Ishikawa (cell line): Measurements from ENCODE around the gene MPL.
A peak's percentile ranks its signal among the peaks of the same experiment; 100 is the strongest.

Source experiments
- CEBPB ChIP-seq: IDR thresholded peaks from 2 replicates; pipeline ENCODE4 v1.6.1; 2012
- CREB1 ChIP-seq: IDR thresholded peaks from 2 replicates; pipeline ENCODE4 v1.6.1; 2012; ENCODE audit warnings: low read depth
- EGR1 ChIP-seq: IDR thresholded peaks from 2 replicates; pipeline ENCODE4 v1.6.1; 2012
- EP300 ChIP-seq: IDR thresholded peaks from 2 replicates; pipeline ENCODE4 v1.6.1; 2012; ENCODE audit warnings: borderline replicate concordance
- FOXM1 ChIP-seq: IDR thresholded peaks from 2 replicates; pipeline ENCODE4 v1.6.1; 2012; ENCODE audit warnings: low read depth, borderline replicate concordance
- MAX ChIP-seq: IDR thresholded peaks from 2 replicates; pipeline ENCODE4 v1.6.1; 2012
- NFIC ChIP-seq: IDR thresholded peaks from 2 replicates; pipeline ENCODE4 v1.6.1; 2012
- RAD21 ChIP-seq: IDR thresholded peaks from 2 replicates; pipeline ENCODE4 v1.6.1; 2012; ENCODE audit warnings: low read depth
- TAF1 ChIP-seq: IDR thresholded peaks from 2 replicates; pipeline ENCODE4 v1.6.1; 2012; ENCODE audit warnings: low read depth, mild to moderate bottlenecking
- TCF12 ChIP-seq: IDR thresholded peaks from 2 replicates; pipeline ENCODE4 v1.6.1; 2012; ENCODE audit warnings: low read depth
- TEAD4 ChIP-seq: IDR thresholded peaks from 2 replicates; pipeline ENCODE4 v1.6.1; 2012
- YY1 ChIP-seq: IDR thresholded peaks from 2 replicates; pipeline ENCODE4 v1.6.1; 2012; ENCODE audit warnings: low read depth
- ZBTB7A ChIP-seq: IDR thresholded peaks from 2 replicates; pipeline ENCODE4 v1.6.1; 2012; ENCODE audit warnings: low read depth
- TF ChIP-seq, protein P1 (sequence below): IDR thresholded peaks from 2 replicates; pipeline ENCODE4 v1.6.1; 2012; ENCODE audit warnings: low read depth, mild to moderate bottlenecking
- TF ChIP-seq, protein P2 (sequence below): IDR thresholded peaks from 2 replicates; pipeline ENCODE4 v1.6.1; 2012

Gene MPL

DNA sequence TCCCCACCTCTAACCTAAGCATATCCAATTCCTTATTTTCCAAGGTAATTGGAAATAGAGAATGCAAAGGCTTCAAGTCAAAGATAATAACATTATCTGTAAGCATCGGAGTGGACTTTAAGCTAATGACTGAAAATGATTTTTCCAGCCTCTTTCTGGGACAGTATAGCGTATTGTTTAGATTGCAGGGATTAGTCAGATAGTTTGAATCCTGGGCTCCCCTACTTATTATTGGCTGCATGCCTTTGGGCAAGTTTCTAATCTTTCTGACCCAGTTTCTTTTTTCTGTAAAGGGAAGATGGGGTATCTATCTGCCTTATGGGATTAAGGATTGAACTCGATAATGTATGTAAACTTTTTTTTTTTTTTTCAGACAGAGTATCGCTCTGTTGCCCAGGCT lies 19.6 kb downstream of the MPL start:
- no peak for TF ChIP-seq CEBPB
- TF ChIP-seq TEAD4, result no peak
- no peak for TF ChIP-seq NFIC
- no peak for TF ChIP-seq ZBTB7A
- TF ChIP-seq RAD21, result no peak
- TF ChIP-seq, protein P1, sequence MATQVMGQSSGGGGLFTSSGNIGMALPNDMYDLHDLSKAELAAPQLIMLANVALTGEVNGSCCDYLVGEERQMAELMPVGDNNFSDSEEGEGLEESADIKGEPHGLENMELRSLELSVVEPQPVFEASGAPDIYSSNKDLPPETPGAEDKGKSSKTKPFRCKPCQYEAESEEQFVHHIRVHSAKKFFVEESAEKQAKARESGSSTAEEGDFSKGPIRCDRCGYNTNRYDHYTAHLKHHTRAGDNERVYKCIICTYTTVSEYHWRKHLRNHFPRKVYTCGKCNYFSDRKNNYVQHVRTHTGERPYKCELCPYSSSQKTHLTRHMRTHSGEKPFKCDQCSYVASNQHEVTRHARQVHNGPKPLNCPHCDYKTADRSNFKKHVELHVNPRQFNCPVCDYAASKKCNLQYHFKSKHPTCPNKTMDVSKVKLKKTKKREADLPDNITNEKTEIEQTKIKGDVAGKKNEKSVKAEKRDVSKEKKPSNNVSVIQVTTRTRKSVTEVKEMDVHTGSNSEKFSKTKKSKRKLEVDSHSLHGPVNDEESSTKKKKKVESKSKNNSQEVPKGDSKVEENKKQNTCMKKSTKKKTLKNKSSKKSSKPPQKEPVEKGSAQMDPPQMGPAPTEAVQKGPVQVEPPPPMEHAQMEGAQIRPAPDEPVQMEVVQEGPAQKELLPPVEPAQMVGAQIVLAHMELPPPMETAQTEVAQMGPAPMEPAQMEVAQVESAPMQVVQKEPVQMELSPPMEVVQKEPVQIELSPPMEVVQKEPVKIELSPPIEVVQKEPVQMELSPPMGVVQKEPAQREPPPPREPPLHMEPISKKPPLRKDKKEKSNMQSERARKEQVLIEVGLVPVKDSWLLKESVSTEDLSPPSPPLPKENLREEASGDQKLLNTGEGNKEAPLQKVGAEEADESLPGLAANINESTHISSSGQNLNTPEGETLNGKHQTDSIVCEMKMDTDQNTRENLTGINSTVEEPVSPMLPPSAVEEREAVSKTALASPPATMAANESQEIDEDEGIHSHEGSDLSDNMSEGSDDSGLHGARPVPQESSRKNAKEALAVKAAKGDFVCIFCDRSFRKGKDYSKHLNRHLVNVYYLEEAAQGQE, result no peak
- TF ChIP-seq TCF12, result no peak
- TF ChIP-seq TAF1, result no peak
- no peak for TF ChIP-seq EP300
- TF ChIP-seq MAX, result no peak
- no peak for TF ChIP-seq EGR1
- TF ChIP-seq YY1, result no peak

DNA sequence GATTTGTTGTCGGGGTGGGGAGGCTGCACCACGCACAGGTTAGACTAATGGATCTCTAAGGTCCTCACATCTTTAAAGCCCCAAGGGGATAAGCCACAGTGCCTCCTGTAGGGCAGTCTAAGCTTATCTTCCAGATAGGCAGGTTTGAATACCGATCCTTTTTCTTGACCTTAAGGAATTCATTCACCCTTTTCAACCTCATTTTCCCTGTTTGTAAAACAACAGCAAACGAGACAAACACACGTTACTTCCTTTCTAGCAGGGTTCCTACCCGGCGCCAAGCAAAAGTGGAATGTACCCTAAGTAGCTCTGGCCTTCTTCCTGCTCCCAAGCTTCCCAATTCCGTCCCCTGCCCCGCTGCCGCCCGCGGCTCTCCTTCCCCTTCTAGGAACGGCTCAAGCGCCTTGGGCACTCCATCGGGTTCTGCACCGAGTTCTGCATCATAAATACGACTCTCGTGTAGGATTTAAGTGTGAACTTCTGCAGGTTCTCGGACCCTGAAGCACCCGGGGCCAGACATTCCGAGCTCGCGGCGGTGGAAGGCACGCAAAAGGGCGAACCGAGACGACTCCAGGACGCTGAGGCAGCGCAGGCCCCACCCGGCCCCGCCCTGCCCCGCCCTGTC lies 20.6 kb downstream of the MPL start:
- TF ChIP-seq, protein P2, sequence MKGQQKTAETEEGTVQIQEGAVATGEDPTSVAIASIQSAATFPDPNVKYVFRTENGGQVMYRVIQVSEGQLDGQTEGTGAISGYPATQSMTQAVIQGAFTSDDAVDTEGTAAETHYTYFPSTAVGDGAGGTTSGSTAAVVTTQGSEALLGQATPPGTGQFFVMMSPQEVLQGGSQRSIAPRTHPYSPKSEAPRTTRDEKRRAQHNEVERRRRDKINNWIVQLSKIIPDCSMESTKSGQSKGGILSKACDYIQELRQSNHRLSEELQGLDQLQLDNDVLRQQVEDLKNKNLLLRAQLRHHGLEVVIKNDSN, result no peak
- TF ChIP-seq, protein P1, result no peak
- TF ChIP-seq MAX (no peak), TCF12 (no peak), TAF1 (peak; percentile 50), EGR1 (no peak), YY1 (no peak; the same call in 1 of the 2 replicates), CEBPB (no peak), RAD21 (no peak; the same call in 1 of the 2 replicates), FOXM1 (no peak), EP300 (no peak), TEAD4 (peak; percentile 50; the same call in 1 of the 2 replicates), ZBTB7A (no peak), CREB1 (no peak), NFIC (no peak)

GRCh38 chr1:43358746-43359693 lies 21.4 kb downstream of the MPL start, which contains the start of gene CDC20:
Gene CDC20, plus strand, starts transcription at chr1:43358981. Its CDS starts 235 bp downstream, at chr1:43359216.
- TF ChIP-seq CREB1 (peak; percentile 42; the same call in 1 of the 2 replicates), FOXM1 (peak; percentile 94), RAD21 (no peak), ZBTB7A (peak; percentile 80; the same call in 1 of the 2 replicates), TAF1 (peak; percentile 42), EGR1 (no peak), EP300 (no peak; the same call in 1 of the 2 replicates), MAX (peak; percentile 63; the same call in 1 of the 2 replicates)
- TF ChIP-seq, protein P2, result no peak

- TF ChIP-seq EP300 (no peak), ZBTB7A (no peak), CEBPB (no peak), TEAD4 (no peak), TAF1 (no peak), TCF12 (no peak), EGR1 (no peak), NFIC (no peak), MAX (no peak), CREB1 (no peak), FOXM1 (no peak), YY1 (no peak), RAD21 (no peak)
- TF ChIP-seq, protein P2, result no peak
- TF ChIP-seq, protein P1, result no peak
Observed at GRCh38 chr1:43359696-43360095, 22.1 kb downstream of the MPL start.
